ENCODE results near the gene RNF39. TPM values are rescaled to one million over a fixed set of nuclear protein-coding genes. Genes with fewer than 3 reads are reported as not detected.

Gene RNF39
- total RNA-seq, 1 donor, result not detected

DNA sequence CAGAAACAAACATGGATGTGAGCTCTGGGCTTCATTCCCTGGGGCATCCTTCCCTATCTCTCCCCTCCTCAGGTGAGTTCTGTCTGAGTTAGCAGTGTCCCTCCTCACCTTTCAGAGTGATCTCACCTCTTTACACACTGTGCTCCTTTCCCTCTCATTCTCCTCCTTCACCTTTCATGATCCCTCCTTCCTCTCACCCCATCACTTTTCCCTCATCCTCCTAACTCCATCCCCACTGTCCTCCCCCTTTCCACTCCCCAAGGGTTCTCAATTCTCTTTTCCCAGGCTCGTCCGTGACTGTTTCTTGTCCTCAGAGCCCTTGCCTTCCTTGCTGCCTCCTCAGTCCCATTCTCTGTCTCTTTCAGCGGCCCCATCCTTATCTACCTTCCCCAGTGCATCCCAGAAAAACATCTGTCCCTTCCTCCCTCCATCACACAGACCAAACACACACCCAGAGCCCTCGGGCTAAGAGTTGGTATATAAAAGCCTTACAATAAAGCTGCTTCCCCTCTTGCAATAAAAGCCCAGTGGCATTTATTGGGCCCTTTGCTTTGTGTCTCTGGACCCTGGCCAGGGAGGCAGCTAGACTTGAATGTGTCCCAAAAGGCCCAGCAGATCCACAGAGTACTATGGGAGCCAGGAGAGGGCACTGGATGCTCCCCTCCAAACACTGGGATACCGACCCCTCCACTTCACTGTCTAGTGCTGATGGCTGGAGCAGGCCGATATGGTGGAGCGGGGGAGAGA is 1.9 kb downstream of the RNF39 start:
- no peaks in the 10 kb centered on the region for H3K9me3 ChIP-seq (ENCODE audit: low read depth, low read length)
- peaks cover 19% of the 10 kb centered on the region for H3K4me1 ChIP-seq (ENCODE audit: insufficient read depth, low read length)
- H3K27me3 ChIP-seq (ENCODE audit: insufficient read depth, low read length), result peaks cover 66% of the 10 kb centered on the region
- no peak overlapping the region for H3K4me3 ChIP-seq (ENCODE audit: low read length)

DNA sequence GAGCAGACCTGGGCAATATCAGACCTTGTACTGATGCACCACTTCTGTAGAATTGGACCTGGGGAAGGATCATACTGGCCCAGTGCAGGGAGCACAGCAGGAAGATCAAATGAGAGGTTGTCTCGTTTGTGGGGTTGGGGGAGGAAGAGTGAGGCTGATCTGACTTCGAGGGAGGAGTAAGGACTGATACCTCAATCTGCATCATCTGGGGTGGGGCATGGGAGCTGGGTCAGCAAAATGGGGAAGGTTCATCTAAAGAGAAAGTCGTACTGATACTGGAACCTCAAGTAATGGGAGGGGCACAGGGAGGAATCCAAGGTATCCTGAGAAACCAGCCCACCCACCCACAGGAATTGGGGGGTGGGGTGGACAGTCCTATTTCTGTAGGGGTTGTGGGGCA is 3.7 kb downstream of the RNF39 start:
- Histone ChIP-seq H3K4me3 (ENCODE audit: low read length) (no peak overlapping the region), H3K27me3 (ENCODE audit: insufficient read depth, low read length) (peaks cover 53% of the 10 kb centered on the region), H3K9me3 (ENCODE audit: low read depth, low read length) (no peaks in the 10 kb centered on the region), H3K4me1 (ENCODE audit: insufficient read depth, low read length) (peaks cover 32% of the 10 kb centered on the region)

DNA sequence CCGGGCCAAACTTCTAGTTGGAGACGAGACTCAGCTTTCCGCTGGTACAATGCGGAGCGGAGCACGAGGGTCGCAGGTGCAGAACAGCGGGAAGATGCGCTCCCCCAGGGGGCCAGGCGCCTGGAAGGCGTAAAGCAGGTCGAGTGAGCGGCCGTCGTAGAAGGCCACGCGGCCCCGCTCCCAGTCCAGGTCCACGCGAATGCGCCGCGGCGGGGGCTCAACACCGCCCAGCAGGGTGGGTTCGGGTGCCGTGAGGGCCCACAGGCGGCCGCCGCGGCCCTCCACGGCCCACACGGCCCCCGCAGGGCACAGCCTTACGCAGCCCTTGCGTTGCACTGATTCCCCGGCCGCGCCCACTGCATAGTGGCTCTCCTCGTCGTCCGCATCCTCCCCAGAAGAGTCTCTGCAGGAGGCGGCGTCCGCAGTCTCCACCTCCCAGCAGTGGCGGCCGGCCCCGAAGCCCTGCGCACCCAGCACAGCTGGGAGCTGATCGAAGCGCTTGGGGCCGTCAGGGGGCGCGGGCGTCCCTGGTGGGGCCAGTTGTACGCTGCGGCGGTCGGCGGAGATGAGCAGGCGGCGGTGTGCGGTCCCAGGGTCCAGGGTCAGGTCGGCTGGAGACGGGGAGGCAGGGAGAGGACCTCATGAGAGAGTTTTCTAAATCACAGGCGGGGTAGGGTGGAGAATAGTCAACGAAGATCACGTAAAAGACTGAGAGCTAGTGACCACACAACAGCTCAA is 4.3 kb downstream of the RNF39 start:
- no peak overlapping the region for H3K4me3 ChIP-seq (ENCODE audit: low read length)
- H3K9me3 ChIP-seq (ENCODE audit: low read depth, low read length), result no peaks in the 10 kb centered on the region
- H3K4me1 ChIP-seq (ENCODE audit: insufficient read depth, low read length), result peaks cover 33% of the 10 kb centered on the region
- H3K27me3 ChIP-seq (ENCODE audit: insufficient read depth, low read length), result peaks cover 47% of the 10 kb centered on the region

DNA sequence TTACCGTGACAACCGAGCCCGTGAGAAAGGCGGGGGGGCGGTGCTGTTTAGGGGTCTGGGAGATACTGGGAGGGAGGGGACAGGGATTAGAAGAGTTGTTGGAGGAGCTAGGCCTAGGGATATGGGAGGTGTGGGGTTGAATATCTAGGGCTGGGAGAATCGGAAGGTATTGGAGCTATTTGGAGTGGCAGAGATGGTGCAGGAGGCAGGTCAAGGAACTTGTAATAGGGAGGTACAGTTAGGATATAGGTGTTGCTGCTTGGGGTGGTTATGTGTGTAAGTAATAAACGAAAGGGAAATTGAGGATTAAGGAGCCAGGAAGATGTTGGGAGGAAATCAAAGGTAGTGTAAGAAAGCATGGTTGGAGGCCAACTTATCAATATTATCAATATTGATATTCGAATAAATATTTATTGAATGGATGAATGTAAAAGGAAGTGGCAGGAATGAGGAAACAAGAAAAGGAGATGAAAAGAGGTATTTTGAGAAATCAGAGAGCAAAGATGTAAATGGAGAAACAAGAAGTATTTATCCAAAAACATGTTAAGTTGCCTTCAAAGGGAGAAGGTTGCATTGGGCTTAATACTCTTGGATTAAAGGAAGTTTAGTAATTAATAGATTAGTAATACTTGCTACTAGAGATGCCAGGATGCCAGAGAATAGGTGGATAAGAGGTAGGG is 8.0 kb downstream of the RNF39 start:
- H3K9me3 ChIP-seq (ENCODE audit: low read depth, low read length), result no peaks in the 10 kb centered on the region
- peaks cover 26% of the 10 kb centered on the region for H3K4me1 ChIP-seq (ENCODE audit: insufficient read depth, low read length)
- peak overlapping the region; percentile 74 for H3K4me3 ChIP-seq (ENCODE audit: low read length)
- H3K27me3 ChIP-seq (ENCODE audit: insufficient read depth, low read length), result peaks cover 10% of the 10 kb centered on the region

DNA sequence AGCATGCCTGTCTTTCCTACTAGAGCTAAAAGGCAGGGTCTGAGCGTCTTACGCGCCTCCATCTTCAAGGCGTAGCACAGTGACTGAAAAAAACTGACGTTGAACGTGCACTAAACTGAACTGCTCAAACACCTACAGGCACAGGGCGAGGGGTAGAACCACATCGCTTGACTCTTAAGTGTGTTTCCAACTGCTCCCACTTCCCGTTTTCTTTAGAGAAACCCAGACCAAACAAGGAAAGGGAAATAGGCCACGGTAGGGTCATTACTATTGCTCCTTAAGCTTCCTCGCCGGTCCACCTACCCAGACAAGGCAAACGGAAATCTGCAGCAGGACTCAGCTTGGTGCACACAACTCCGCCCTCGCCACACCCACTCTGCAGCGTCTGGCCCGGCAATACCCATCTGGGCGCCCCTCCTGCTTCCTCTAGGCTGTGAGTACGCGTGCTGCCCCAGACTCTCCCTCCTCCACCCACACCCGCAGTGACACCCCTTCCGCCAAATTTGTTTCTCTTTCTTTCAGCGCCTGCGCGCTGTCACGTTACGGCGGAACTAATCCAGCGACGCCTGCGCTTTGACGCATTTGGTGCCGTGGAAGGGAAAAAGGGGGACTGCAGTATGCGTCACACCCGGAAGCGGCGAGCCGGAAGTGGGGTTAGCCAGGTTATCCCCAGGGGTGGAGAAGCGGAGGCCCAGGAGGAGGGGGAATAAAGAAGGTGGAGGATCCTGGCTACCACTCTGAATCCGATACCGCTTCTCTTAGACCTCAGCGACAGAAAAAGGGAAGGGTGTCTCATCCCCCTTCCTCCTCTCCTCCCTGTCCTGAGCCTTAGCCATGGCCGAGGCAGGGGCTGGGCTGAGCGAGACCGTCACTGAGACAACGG is 8.8 kb downstream of the RNF39 start, which contains the start of gene PPP1R11:
PPP1R11 (plus strand) TSS at position 622 of the 883 bp plus-strand sequence; CDS start at position 835, 213 bp downstream.
- Histone ChIP-seq H3K9me3 (ENCODE audit: low read depth, low read length) (no peaks in the 10 kb centered on the region), H3K27me3 (ENCODE audit: insufficient read depth, low read length) (peaks cover 2% of the 10 kb centered on the region), H3K4me3 (ENCODE audit: low read length) (peak within 1 kb of the TSS; percentile 74), H3K4me1 (ENCODE audit: insufficient read depth, low read length) (peaks cover 33% of the 10 kb centered on the region)

DNA sequence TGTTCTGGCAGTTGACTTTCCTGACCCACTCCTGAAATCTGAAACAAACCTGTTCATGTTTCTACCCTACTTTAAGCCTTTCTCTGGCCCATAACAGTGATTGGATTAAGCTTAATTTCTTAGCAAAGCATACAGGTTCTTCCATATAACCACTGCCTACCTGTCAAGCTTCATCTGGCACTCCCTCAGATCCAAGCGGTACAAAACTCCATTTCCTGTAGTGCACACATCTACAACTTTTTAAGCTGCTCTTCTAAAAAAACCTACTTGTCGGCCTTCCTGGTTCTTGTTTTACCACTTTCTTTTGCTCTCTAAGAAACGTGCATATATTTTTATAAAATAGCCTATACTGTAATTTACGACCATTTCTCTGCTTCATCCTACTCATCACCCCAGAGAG is 9.5 kb downstream of the RNF39 start:
- Histone ChIP-seq H3K27me3 (ENCODE audit: insufficient read depth, low read length) (no peaks in the 10 kb centered on the region), H3K4me1 (ENCODE audit: insufficient read depth, low read length) (peaks cover 37% of the 10 kb centered on the region), H3K4me3 (ENCODE audit: low read length) (peak overlapping the region; percentile 74), H3K9me3 (ENCODE audit: low read depth, low read length) (no peaks in the 10 kb centered on the region)

DNA sequence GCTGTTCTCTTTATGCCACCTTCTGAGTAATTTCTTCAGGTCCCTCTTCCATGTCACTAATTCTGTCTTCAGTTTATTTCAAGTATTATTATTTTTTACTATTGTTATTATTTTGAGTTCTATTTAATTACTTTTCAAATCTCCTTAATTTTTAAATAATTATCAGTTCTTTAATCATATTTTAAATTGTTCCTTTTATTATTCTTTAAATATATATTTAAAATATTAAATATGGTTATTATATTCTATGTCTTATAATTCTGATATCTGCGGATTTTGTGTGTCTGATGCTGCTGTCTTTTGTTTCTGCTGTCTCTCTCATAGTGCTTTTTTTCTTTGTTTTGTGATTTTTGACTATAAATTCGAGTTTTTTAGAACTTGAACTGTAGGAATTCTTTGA is 12.3 kb downstream of the RNF39 start:
- H3K4me1 ChIP-seq (ENCODE audit: insufficient read depth, low read length), result peaks cover 42% of the 10 kb centered on the region
- no peaks in the 10 kb centered on the region for H3K9me3 ChIP-seq (ENCODE audit: low read depth, low read length)
- H3K4me3 ChIP-seq (ENCODE audit: low read length), result no peak overlapping the region
- H3K27me3 ChIP-seq (ENCODE audit: insufficient read depth, low read length), result no peaks in the 10 kb centered on the region

DNA sequence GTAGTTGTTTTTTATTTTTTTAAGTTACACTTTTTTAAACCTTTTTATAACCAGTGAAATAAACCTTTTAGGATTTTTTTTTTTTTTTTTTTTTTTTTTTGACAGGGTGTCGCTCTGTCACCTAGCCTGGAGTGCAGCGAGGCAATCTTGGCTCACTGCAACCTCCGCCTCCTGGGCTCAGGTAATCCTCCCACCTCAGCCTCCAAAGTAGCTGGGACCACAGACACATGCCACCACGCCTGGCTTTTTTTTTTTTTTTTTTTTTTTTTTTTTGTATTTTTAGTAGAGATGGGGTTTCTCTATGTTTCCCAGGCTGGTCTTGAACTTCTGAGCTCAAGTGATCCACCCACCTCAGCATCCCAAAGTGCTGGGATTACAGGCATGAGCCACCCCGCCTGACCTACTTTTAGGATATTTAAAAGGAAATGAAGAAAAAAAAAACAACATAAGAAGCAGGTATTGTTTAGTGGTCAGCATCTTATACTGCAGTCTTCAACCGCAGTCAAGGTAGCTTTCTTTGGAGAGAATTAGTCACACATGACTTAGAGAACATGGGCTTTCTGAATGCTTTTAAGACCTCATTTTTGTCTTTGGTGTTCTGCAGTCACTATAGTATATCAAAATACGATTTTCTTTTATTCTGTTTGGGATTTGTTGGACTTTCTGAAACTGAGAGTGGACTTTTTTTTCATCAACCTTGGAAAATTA is 12.9 kb downstream of the RNF39 start:
- Histone ChIP-seq H3K27me3 (ENCODE audit: insufficient read depth, low read length) (no peaks in the 10 kb centered on the region), H3K9me3 (ENCODE audit: low read depth, low read length) (no peaks in the 10 kb centered on the region), H3K4me1 (ENCODE audit: insufficient read depth, low read length) (peaks cover 35% of the 10 kb centered on the region), H3K4me3 (ENCODE audit: low read length) (no peak overlapping the region)

DNA sequence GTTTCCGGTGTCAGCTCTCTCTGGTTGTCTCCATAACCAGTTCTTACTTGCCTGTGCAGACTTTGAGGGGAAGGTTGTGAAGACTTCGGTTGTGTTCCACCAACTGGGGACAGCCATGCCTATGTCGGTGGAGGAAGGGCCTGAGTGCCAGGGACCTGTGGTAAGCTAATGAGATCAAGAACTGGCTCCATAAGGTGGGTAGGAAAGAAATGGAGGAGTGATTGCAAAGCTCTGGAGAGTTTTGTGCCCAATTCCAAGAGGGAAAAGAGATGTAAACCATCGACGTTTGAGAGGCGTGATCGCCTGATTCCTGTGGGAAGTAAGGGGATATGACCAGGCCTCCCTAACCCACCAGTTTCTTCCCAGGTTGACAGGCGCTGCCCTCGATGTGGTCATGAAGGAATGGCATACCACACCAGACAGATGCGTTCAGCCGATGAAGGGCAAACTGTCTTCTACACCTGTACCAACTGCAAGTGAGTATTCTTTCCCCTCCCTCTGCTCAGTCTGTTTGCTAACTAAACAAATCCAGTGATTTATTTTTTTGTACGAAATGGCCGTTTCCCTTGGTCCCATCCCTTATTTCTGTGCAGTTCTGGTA is 13.6 kb downstream of the RNF39 start:
- H3K4me3 ChIP-seq (ENCODE audit: low read length), result peak overlapping the region; percentile 79
- no peaks in the 10 kb centered on the region for H3K27me3 ChIP-seq (ENCODE audit: insufficient read depth, low read length)
- H3K4me1 ChIP-seq (ENCODE audit: insufficient read depth, low read length), result peaks cover 32% of the 10 kb centered on the region
- no peaks in the 10 kb centered on the region for H3K9me3 ChIP-seq (ENCODE audit: low read depth, low read length)

DNA sequence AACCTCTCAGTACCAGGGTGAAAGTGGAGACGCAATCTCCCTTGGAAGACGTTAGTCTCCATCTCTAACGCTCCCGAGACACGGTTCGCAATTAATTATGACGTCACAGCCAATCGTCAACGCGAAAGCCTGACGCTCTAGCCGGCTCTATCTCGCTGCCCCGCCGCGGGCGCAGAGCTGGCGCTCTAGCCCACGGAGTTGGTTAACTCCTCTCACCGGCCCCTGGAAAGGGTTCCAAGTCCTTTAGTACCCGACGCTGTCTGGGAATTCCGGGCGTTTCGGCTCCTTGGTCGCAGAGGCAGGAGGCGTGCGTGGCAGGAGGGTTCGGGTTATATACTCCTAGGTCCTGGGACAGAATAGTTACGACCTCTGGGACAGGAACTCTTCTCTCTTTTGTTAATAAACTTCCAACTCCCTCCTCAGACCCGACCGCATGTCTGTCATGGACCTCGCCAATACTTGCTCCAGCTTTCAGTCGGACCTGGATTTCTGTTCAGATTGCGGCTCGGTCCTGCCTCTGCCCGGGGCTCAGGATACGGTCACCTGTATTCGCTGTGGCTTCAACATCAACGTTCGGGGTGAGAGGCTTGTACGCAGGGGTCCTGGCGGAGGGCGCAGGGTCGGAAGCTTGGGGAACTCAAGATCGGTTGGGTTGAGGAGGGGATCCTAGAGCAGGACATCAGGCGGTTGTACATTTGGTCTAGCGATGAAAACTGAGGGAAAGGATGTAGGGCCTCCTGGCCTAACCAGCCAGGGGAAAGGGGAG is 14.3 kb downstream of the RNF39 start, which contains the start of gene POLR1H:
POLR1H (plus strand) TSS at position 174 of the 766 bp plus-strand sequence; CDS start at position 434, 260 bp downstream.
- no peaks in the 10 kb centered on the region for H3K27me3 ChIP-seq (ENCODE audit: insufficient read depth, low read length)
- peak within 1 kb of the TSS; percentile 79 for H3K4me3 ChIP-seq (ENCODE audit: low read length)
- H3K9me3 ChIP-seq (ENCODE audit: low read depth, low read length), result no peaks in the 10 kb centered on the region
- peaks cover 31% of the 10 kb centered on the region for H3K4me1 ChIP-seq (ENCODE audit: insufficient read depth, low read length)

DNA sequence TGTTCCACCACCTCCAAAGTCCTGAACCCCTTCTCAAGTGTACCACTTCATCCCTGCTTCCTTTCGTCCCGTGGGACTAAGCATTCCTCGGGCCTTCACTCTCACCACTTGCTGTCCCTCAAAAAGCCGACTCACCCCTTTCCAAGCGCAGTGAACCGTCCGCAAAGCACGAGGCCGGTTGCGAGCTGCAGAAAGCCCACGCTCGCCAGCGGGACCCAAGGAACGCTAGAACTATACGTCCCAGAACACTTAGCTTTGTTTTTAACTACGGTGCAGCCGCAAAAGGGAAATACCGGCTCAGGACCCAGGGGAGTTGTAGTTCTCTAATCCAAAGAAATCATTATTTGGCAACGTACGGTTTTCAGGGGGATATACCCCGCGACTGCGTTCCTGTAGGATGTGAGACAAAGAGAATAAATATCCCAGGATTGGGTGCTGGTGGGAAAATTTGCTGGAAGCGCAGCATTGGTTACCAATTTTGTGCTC is 14.9 kb downstream of the RNF39 start:
- Histone ChIP-seq H3K4me3 (ENCODE audit: low read length) (peak overlapping the region; percentile 79), H3K4me1 (ENCODE audit: insufficient read depth, low read length) (peaks cover 25% of the 10 kb centered on the region)

DNA sequence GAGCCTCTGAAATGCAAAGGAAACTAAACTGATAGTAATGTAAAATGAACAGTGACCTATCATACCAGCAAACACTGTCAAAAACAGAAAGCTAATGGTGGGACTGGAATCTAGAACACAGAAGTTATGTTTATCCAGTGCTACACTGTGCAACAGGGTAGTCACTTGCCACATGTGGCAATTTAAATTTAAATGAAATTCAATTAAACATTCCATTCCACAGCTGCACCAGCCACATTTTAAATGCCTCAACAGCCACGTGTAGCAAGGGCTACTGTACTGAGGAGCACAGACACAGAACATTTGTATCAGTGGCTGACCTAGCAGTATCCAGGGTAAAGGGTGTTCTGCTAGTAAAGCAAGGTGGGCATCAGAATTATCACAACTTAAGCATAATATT is 20.1 kb downstream of the RNF39 start:
- peaks cover 8% of the 10 kb centered on the region for H3K4me1 ChIP-seq (ENCODE audit: insufficient read depth, low read length)

More for the DNA sequence above, 14.9 kb downstream of the RNF39 start:
- Histone ChIP-seq H3K27me3 (ENCODE audit: insufficient read depth, low read length) (no peaks in the 10 kb centered on the region), H3K9me3 (ENCODE audit: low read depth, low read length) (no peaks in the 10 kb centered on the region)

DNA sequence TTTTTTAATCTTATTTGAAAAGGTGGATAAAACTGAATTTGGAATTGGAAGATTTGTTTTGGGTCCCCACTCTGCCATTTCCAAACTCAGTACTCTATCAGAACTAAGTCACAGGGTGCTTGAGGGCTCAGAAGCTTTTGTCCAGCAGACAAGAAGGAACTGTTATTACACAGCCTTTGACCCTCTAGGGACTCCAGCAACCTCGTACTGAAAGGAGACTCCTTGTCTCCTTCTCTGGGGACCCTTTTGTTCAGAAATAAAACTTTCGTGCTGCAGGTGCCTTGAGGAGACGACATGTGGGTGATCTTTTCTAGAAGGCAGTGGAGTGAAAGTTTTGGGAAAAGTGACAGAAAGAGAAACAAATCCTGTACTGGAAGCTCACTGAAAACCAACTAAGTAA is 21.9 kb downstream of the RNF39 start:
- H3K27me3 ChIP-seq (ENCODE audit: insufficient read depth, low read length), result no peaks in the 10 kb centered on the region
- H3K4me3 ChIP-seq (ENCODE audit: low read length), result no peak overlapping the region
- H3K4me1 ChIP-seq (ENCODE audit: insufficient read depth, low read length), result no peaks in the 10 kb centered on the region
- H3K9me3 ChIP-seq (ENCODE audit: low read depth, low read length), result no peaks in the 10 kb centered on the region

More for the DNA sequence above, 20.1 kb downstream of the RNF39 start:
- Histone ChIP-seq H3K27me3 (ENCODE audit: insufficient read depth, low read length) (no peaks in the 10 kb centered on the region), H3K9me3 (ENCODE audit: low read depth, low read length) (no peaks in the 10 kb centered on the region), H3K4me3 (ENCODE audit: low read length) (no peak overlapping the region)
